Measurements from ENCODE around the gene CNGA1. TPM values are rescaled to one million over a fixed set of nuclear protein-coding genes. Genes with fewer than 3 reads are reported as not detected.

The CNGA1 gene
- total RNA-seq, 2 experiments from 2014 or later, result 0.26 to 0.94 TPM

DNA sequence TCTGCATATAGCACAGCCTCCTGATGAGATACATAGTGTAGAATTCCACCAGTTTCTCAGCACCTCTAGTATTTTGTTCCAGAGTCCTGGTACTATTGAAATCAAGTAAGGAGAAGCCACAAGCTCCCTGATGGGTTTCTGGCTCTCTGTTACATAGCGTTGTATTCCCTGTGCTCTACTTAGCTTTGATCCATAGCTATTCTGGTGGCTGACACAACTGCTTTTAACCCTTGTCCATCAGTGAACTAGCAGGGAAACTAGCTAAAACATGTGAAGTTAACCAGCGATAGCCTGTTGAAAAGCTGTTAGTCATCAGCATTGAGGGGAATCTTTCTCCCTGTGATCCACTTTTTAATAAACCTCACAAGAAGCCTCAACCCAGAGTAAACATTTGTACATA, 27.0 kb upstream of the CNGA1 start:
- no peaks in the 10 kb centered on the region for H3K9me3 Mint-ChIP-seq
- peaks cover 1% of the 10 kb centered on the region for H3K36me3 Mint-ChIP-seq (ENCODE audit: low read depth)
- peaks cover 78% of the 10 kb centered on the region for H3K4me1 Mint-ChIP-seq (ENCODE audit: low read depth)
- H3K27me3 Mint-ChIP-seq (ENCODE audit: low read depth), result no peaks in the 10 kb centered on the region
- intact Hi-C loops (cut with micrococcal nuclease), result loop anchor here (10.0 kb wide), 1 partner anchor 861 kb away; the partner anchor contains the start of gene OCIAD2
- no peak overlapping the region for H3K4me3 Mint-ChIP-seq
- no peak for DNase-seq
- CTCF ChIA-PET, result interaction anchor here (0.6 to 2.6 kb wide), 4 partner anchors 10 to 44 kb away, joined by 3 to 17 read pairs (median 4); no protein-coding TSS in a partner anchor
- no peak overlapping the region for H3K27ac Mint-ChIP-seq

DNA sequence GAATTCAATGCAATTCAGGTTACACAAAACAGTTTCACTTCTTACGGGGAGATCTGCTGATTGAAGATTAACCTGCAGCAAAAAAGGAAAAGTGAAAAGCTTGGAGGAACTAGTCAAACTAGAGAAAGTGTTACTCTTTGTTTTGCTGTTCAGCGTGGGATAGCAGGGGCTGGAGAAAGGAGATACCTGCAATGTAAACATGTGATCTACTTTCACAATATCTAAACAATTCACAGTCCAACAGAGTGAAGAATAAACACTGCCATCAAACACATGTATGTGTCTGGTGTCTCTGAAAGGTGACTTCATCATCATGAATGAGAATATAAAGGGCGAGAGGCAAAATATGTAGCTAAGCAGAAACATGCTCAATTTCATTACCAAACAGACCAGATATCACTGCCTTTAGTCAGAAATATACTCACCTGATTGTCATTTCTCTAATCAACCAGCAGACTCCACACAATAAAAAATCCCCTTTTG, 26.5 kb upstream of the CNGA1 start:
- H3K9me3 Mint-ChIP-seq, result no peaks in the 10 kb centered on the region
- intact Hi-C loops (cut with micrococcal nuclease), result loop anchor here (10.0 kb wide), 1 partner anchor 862 kb away; the partner anchor contains the start of gene OCIAD2
- peaks cover 1% of the 10 kb centered on the region for H3K36me3 Mint-ChIP-seq (ENCODE audit: low read depth)
- peaks cover 79% of the 10 kb centered on the region for H3K4me1 Mint-ChIP-seq (ENCODE audit: low read depth)
- no peak overlapping the region for H3K4me3 Mint-ChIP-seq
- no peak overlapping the region for H3K27ac Mint-ChIP-seq
- CTCF ChIA-PET, result interaction anchor here (0.6 to 2.6 kb wide), 5 partner anchors 10 to 73 kb away, joined by 3 to 17 read pairs (median 4); no protein-coding TSS in a partner anchor
- no peak for DNase-seq
- H3K27me3 Mint-ChIP-seq (ENCODE audit: low read depth), result no peaks in the 10 kb centered on the region

DNA sequence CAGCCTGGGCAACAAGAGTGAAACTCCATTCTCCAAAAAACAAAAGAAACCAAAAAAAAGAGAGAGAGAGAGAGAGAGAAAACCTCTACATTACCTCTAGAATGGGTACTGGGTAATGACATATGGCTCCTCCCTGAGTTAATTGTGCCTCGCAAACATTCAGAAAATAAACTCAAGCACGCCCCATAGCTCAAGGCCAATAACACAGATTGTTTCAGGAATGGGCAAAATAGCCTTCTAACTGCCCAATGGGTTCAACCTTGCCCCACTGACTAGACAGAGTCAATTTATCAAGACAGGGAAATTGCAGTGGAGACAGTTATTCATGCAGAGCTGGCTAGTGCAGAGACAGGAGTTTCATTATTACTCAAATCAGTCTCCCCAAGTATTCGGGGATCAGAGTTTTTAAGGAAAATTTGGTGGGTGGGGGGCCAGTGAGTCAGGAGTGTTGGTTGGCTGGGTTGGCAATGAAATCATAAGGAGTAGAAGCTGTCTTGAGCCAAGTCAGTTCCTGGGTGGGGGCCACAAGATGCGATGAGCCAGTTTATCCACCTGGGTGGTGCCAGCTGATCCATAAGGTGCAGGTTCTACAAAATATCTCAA, 25.2 kb upstream of the CNGA1 start:
- no peak for DNase-seq
- H3K36me3 Mint-ChIP-seq (ENCODE audit: low read depth), result peaks cover 2% of the 10 kb centered on the region
- intact Hi-C loops (cut with micrococcal nuclease), result loop anchor here (1.0 to 10.0 kb wide), 2 partner anchors 24 to 863 kb away; partner anchors contain the start of gene OCIAD2
- H3K27me3 Mint-ChIP-seq (ENCODE audit: low read depth), result no peaks in the 10 kb centered on the region
- H3K27ac Mint-ChIP-seq, result no peak overlapping the region
- peaks cover under 1% of the 10 kb centered on the region for H3K9me3 Mint-ChIP-seq
- H3K4me3 Mint-ChIP-seq, result no peak overlapping the region
- CTCF ChIA-PET, result interaction anchor here (0.9 to 2.6 kb wide), 4 partner anchors 8 to 24 kb away, joined by 3 to 17 read pairs (median 4); no protein-coding TSS in a partner anchor
- H3K4me1 Mint-ChIP-seq (ENCODE audit: low read depth), result peaks cover 72% of the 10 kb centered on the region

DNA sequence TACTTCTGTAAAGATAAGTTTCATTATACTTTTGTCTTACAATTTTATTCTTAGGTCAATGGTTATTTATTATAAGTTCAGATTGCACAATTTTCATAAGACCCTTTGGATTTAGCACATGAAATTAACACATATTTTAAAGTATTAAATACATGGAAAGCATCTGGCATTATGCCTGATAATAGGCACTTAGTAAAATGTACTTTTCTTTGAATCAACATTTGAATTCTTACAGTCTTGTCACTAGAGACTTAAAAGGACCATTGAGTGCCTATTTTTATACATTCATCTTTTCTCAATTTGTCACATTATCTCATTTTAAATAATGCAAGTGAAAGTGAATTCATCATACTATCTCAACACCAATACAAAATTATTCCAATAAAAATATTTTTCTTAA, 23.1 kb upstream of the CNGA1 start:
- Mint-ChIP-seq H3K36me3 (ENCODE audit: low read depth) (peaks cover 7% of the 10 kb centered on the region), H3K27ac (no peak overlapping the region), H3K27me3 (ENCODE audit: low read depth) (no peaks in the 10 kb centered on the region), H3K4me1 (ENCODE audit: low read depth) (peaks cover 74% of the 10 kb centered on the region), H3K9me3 (peaks cover 3% of the 10 kb centered on the region), H3K4me3 (no peak overlapping the region)
- CTCF ChIA-PET, result interaction anchor here (0.6 kb wide), 1 partner anchor 37 kb away, joined by 3 read pairs; no protein-coding TSS in a partner anchor
- no peak for DNase-seq
- intact Hi-C loops (cut with micrococcal nuclease), result loop anchor here (5.0 to 10.0 kb wide), 4 partner anchors 395 to 743 kb away; partner anchors contain the start of gene FRYL

DNA sequence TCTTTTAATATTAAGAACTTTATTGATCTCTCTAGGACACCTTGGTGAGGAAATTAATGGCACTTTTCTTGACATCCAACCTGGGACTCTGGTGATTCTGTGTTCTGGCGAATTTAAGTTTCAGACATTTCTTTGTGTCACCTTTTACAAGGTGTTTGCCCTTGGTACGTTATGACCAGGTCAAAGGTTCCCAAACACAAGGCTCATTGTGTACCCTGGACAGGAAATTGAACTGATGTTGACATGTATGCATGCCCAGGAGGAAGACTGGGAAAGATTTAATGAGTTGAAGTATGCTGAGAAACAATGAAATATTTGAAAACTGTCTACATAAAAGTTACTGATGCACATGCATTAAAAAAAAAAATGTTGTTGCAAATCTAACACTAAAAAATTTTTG, 22.2 kb upstream of the CNGA1 start:
- Mint-ChIP-seq H3K36me3 (ENCODE audit: low read depth) (peaks cover 9% of the 10 kb centered on the region), H3K4me1 (ENCODE audit: low read depth) (peaks cover 74% of the 10 kb centered on the region), H3K27me3 (ENCODE audit: low read depth) (no peaks in the 10 kb centered on the region), H3K9me3 (peaks cover 3% of the 10 kb centered on the region), H3K4me3 (no peak overlapping the region), H3K27ac (no peak overlapping the region)
- intact Hi-C loops (cut with micrococcal nuclease), result loop anchor here (5.0 to 10.0 kb wide), 4 partner anchors 396 to 744 kb away; partner anchors contain the start of gene FRYL
- CTCF ChIA-PET, result interaction anchor here (5.6 kb wide), 1 partner anchor 29 kb away, joined by 74 read pairs; no protein-coding TSS in a partner anchor
- DNase-seq, result no peak

DNA sequence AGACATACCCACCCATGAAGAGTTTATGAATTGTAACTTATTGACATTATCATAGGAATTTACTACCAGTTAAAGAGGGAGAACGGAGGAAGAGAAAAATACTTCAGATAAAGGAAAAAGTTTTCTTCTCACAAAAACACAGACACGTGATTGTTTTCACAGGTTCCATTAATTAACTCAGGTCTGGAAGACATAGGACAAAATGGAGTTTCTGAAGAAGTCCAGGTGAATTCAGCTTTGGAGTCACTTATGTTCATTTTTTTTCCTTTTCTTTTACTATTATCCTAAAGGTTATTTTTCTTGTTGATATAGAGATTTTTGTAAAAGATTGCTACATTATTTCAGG, 20.6 kb upstream of the CNGA1 start:
- intact Hi-C loops (cut with micrococcal nuclease), result loop anchor here (2.0 to 10.0 kb wide), 5 partner anchors 304 to 745 kb away; partner anchors contain the start of genes FRYL and SLAIN2
- no peaks in the 10 kb centered on the region for H3K27me3 Mint-ChIP-seq (ENCODE audit: low read depth)
- peak overlapping the region; percentile 89 for H3K27ac Mint-ChIP-seq
- CTCF ChIA-PET, result interaction anchor here (1.2 to 10.7 kb wide), 7 partner anchors 11 to 95 kb away, joined by 3 to 105 read pairs (median 8); no protein-coding TSS in a partner anchor
- H3K36me3 Mint-ChIP-seq (ENCODE audit: low read depth), result peaks cover 9% of the 10 kb centered on the region
- peaks cover 3% of the 10 kb centered on the region for H3K9me3 Mint-ChIP-seq
- peaks cover 68% of the 10 kb centered on the region for H3K4me1 Mint-ChIP-seq (ENCODE audit: low read depth)
- H3K4me3 Mint-ChIP-seq, result no peak overlapping the region
- DNase-seq, result no peak

DNA sequence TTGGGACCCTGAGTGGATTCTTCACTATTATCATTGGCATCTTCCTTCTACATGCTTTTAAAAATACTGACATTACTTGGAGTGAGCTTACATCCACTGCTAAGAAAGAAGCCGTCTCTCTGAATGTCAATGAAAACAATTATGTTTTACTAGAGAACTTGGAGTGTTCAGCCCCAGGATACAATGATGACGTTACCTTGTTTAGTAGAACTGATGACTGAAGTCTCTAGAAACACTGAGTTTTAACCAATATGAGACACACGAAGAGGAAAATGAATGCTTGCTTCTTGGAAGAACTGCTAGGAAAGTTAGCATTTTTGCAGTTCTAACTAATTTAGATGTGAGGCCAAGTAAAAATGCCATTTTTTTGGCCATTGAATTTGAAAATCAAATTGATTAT, 19.5 kb upstream of the CNGA1 start:
- Mint-ChIP-seq H3K4me1 (ENCODE audit: low read depth) (peaks cover 56% of the 10 kb centered on the region), H3K27me3 (ENCODE audit: low read depth) (no peaks in the 10 kb centered on the region), H3K4me3 (no peak overlapping the region), H3K9me3 (peaks cover 3% of the 10 kb centered on the region), H3K36me3 (ENCODE audit: low read depth) (peaks cover 9% of the 10 kb centered on the region), H3K27ac (peak overlapping the region; percentile 89)
- no peak for DNase-seq
- intact Hi-C loops (cut with micrococcal nuclease), result loop anchor here (1.0 to 10.0 kb wide), 15 partner anchors 9 to 746 kb away; partner anchors contain the start of genes FRYL, NFXL1, SLAIN2 and TEC
- CTCF ChIA-PET, result interaction anchor here (0.8 to 10.7 kb wide), 15 partner anchors 11 to 117 kb away, joined by 3 to 105 read pairs (median 3); no protein-coding TSS in a partner anchor

DNA sequence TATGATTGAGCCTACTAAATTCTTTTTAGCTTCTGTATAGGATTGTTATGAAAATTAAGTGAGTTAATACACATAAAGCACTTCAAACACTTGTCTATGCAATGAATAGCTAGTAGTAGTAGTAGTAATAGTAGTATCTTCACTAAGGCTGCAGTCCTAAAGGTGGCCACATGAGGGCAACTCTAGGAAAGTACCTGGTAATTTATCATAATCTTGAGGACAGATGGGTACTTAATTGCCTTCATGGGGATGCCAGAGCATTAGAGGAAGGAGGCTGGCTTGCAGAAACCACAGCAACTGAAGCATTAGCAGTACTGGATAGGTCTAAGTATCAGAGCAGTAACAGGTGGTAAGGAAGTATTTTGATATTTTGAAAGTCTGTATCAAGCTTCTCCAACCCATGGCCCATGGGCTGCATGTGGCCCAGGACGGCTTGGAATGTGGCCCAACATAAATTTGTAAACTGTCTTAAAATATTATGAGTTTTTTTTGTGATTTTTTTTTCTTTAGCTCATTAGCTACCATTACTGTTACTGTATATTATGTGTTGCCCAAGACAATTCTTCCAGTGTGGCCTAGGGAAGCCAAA, 17.4 kb upstream of the CNGA1 start:
- Mint-ChIP-seq H3K36me3 (ENCODE audit: low read depth) (peaks cover 9% of the 10 kb centered on the region), H3K27me3 (ENCODE audit: low read depth) (no peaks in the 10 kb centered on the region), H3K9me3 (peaks cover 3% of the 10 kb centered on the region), H3K4me3 (no peak overlapping the region), H3K4me1 (ENCODE audit: low read depth) (peaks cover 56% of the 10 kb centered on the region), H3K27ac (no peak overlapping the region)
- intact Hi-C loops (cut with micrococcal nuclease), result loop anchor here (1.0 to 10.0 kb wide), 2 partner anchors 53 to 401 kb away; no protein-coding TSS in a partner anchor
- CTCF ChIA-PET, result interaction anchor here (0.7 to 10.7 kb wide), 22 partner anchors 9 to 868 kb away, joined by 3 to 105 read pairs (median 8); partner anchors contain the start of genes CNGA1 and NIPAL1
- peak; percentile 87 for DNase-seq

DNA sequence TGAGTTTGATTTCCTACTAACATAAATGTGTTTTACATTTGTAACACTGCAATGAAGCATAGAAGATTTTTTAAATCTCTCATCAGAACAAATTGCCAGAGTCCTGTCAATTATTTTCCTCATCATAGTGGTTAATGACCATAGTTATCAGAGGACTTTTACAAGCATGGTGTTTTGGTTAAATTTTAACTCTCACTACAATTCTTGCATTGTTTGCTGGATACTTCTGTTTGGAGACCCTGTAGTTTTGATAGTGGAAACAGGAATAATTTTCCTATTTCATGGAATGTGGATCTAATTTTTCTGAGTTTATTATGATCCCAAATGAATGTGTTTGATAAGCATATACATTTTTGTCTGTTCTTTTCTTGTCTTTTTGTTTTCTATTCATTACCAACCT, 16.9 kb upstream of the CNGA1 start:
- Mint-ChIP-seq H3K36me3 (ENCODE audit: low read depth) (peaks cover 8% of the 10 kb centered on the region), H3K4me1 (ENCODE audit: low read depth) (peaks cover 61% of the 10 kb centered on the region), H3K27ac (no peak overlapping the region), H3K27me3 (ENCODE audit: low read depth) (no peaks in the 10 kb centered on the region), H3K9me3 (peaks cover 3% of the 10 kb centered on the region), H3K4me3 (no peak overlapping the region)
- intact Hi-C loops (cut with micrococcal nuclease), result loop anchor here (10.0 kb wide), 1 partner anchor 401 kb away; no protein-coding TSS in a partner anchor
- no peak for DNase-seq
- CTCF ChIA-PET, result interaction anchor here (0.7 to 10.7 kb wide), 17 partner anchors 9 to 868 kb away, joined by 3 to 105 read pairs (median 9); partner anchors contain the start of genes CNGA1 and NIPAL1

DNA sequence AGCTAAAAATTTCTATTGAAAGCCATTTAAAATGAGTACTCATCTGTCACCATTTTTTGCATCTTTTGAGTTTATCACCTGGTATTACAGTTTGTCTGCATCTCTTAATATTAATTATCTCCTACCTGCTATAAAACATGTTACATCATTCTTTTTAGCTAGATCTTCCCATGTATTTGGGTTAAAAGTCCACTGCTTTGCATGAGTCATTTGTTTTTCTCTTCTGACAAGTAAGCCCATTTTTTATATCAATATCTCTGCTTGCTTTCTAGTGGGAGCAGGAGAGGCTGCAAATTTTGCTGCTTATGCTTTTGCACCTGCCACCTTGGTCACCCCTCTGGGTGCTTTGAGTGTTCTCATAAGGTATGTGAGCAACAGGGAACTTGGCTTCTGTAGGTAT, 16.2 kb upstream of the CNGA1 start:
- Mint-ChIP-seq H3K27ac (no peak overlapping the region), H3K36me3 (ENCODE audit: low read depth) (peaks cover 8% of the 10 kb centered on the region)

DNA sequence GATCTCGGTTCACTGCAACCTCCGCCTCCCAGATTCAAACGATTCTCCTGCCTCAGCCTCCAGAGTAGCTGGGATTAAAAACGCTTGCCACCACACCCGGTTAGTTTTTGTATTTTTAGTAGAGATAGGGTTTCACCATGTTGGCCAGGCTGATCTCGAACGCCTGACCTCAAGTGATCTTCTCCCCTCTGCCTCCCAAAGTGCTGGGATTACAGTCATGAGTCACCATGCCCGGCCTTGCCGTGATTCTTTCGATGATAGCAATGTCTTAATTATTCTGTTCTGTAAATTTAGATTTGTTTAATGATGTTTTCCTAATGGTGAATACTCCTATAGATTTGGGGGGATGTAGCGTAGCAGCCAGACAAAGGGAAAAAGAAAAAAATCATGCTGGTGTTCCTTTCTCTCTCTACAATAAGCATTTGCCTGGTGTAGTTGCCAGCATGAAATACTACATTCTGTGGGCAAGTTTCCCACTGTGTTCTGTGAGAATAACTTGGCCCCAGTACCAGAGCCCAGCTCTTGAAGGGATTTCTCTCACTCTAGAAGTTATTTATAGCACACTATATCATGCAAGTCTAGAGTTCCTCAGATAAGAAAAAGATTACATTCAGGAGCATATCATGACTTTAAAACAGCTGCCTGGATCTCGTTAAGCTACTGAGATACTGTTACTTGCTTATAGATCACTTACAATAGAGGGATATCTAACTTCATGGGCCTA, 15.5 kb upstream of the CNGA1 start:
- Mint-ChIP-seq H3K36me3 (ENCODE audit: low read depth) (peaks cover 7% of the 10 kb centered on the region), H3K4me3 (no peak overlapping the region), H3K27me3 (ENCODE audit: low read depth) (no peaks in the 10 kb centered on the region), H3K27ac (no peak overlapping the region), H3K9me3 (peaks cover 3% of the 10 kb centered on the region), H3K4me1 (ENCODE audit: low read depth) (peaks cover 65% of the 10 kb centered on the region)
- no peak for DNase-seq
- CTCF ChIA-PET, result interaction anchor here (0.7 to 10.7 kb wide), 13 partner anchors 9 to 272 kb away, joined by 3 to 105 read pairs (median 6); partner anchors contain the start of genes CNGA1 and NIPAL1
- intact Hi-C loops (cut with micrococcal nuclease), result loop anchor here (10.0 kb wide), 1 partner anchor 403 kb away; no protein-coding TSS in a partner anchor

More for the DNA sequence above, 16.2 kb upstream of the CNGA1 start:
- no peak for DNase-seq
- no peaks in the 10 kb centered on the region for H3K27me3 Mint-ChIP-seq (ENCODE audit: low read depth)
- peaks cover 64% of the 10 kb centered on the region for H3K4me1 Mint-ChIP-seq (ENCODE audit: low read depth)
- intact Hi-C loops (cut with micrococcal nuclease), result loop anchor here (10.0 kb wide), 1 partner anchor 402 kb away; no protein-coding TSS in a partner anchor
- H3K4me3 Mint-ChIP-seq, result no peak overlapping the region
- peaks cover 3% of the 10 kb centered on the region for H3K9me3 Mint-ChIP-seq
- CTCF ChIA-PET, result interaction anchor here (0.7 to 10.7 kb wide), 14 partner anchors 10 to 363 kb away, joined by 3 to 105 read pairs (median 6); partner anchors contain the start of genes CNGA1 and NIPAL1
